ENCODE measurements around the gene SOBP. TPM values are rescaled to one million over a fixed set of nuclear protein-coding genes. Genes with fewer than 3 reads are reported as not detected.
A peak's percentile ranks its signal among the peaks of the same experiment; 100 is the strongest.

SOBP gene
- total RNA-seq, 4 donors from 2014 or later: 3.8 to 32.5 (median 19.4) TPM

DNA sequence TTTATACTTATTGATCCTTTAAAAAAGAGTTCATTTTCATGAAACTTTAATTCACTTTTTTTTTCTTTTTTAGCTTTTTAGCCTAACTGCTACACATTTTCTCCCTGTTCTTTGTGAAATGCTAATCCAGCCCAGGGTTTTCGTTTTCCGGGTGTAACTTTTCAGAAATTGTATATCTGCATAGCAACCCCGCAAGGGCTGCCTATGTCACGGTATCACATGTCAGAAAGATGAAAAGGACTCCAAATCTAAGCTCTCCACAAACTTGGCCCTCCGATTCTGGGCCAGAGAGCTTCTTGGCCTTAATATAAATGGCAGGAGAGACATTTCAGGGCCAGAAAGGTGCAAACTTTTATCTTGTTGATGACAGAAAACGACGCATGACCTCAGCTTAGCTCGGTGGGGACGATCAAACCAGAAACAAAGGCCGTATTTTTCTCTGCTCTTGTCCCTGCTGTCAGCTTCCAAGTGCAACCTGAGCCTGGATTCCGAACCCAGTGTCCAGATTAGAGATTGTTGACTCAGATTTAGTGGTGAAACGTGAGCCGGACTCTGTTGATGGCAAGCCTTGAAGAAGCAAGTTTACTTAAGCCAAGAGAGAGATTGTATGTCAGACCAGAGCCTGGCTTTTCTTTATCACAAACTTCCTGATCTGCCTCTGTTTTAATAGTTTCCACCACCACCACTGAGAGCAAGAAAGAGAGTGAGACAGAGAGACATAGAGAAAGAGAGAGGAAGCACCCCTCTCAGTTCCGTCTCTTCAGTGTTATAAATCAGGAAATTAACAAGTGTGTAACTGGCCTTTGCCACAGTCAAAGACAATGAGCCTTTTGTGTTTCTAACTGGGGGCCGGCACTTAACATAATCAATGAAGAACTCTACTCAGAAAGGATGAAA lies 176.4 kb downstream of the SOBP start:
- Histone ChIP-seq H3K27ac (peak overlapping the region; percentile 79 to 93 (median 88)), H3K4me3 (peak overlapping the region in 3 of 4 donors; percentile 21 to 32 (median 24)), H3K36me3 (no peaks in the 10 kb centered on the region), H3K9me3 (no peaks in the 10 kb centered on the region), H3K27me3 (no peaks in the 10 kb centered on the region), H3K4me1 (peaks cover 64 to 67% of the 10 kb centered on the region in 2 donors)
- ATAC-seq (peak; percentile 65 to 92), DNase-seq (peak; percentile 49 to 78)
- intact Hi-C loops (cut with DNase I; ENCODE audit: low total_unique reads) (no loop called here), in situ Hi-C loops (cut with MboI; ENCODE audit: low sequenced_read_pairs in 4 of 4) (loop anchor here in 2 of 4 donors (25.0 kb wide), 1 partner anchor 179 kb away; the partner anchor contains the start of gene SOBP (in 2 of the 2))
- TF ChIP-seq, protein P1, sequence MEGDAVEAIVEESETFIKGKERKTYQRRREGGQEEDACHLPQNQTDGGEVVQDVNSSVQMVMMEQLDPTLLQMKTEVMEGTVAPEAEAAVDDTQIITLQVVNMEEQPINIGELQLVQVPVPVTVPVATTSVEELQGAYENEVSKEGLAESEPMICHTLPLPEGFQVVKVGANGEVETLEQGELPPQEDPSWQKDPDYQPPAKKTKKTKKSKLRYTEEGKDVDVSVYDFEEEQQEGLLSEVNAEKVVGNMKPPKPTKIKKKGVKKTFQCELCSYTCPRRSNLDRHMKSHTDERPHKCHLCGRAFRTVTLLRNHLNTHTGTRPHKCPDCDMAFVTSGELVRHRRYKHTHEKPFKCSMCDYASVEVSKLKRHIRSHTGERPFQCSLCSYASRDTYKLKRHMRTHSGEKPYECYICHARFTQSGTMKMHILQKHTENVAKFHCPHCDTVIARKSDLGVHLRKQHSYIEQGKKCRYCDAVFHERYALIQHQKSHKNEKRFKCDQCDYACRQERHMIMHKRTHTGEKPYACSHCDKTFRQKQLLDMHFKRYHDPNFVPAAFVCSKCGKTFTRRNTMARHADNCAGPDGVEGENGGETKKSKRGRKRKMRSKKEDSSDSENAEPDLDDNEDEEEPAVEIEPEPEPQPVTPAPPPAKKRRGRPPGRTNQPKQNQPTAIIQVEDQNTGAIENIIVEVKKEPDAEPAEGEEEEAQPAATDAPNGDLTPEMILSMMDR (IDR thresholded peaks at IDR 0.05 in 4 of 5, conservative IDR thresholded peaks at IDR 0.05 in 1 of 5): no peak
- TF ChIP-seq POLR2A (IDR thresholded peaks at IDR 0.05): no peak

DNA sequence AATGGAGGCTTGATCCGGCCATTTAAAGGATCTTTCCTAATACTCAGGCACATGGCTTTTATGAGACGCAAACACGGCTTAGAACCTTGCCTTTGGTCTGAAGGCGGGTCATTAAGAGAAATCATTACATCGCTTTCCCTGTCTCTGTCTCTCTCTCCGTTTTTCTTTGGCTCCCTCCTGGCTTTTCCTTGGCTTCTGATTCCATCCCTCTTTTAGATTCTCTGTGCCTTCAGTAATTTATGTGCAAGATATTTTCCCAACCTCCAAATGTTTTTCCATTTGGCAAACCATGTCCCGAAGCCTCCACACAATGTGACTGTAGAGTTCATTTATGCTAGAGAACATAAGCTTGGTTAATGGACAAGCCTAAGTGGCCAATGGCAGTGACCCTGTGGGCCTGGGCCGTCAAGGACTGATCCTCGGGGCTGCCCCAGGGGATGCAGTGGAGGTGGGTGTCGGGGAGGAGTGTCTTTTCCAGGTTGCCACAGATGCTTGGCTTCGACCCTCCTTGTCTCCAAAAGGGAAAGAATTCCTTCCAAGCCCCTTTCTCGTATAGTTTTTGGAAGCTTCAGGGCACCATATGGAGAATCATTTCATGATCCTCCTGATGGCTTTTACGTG lies 177.2 kb downstream of the SOBP start:
- peaks cover 63 to 71% of the 10 kb centered on the region in 2 donors for H3K4me1 ChIP-seq
- intact Hi-C loops (cut with DNase I; ENCODE audit: low total_unique reads): no loop called here
- in situ Hi-C loops (cut with MboI; ENCODE audit: low sequenced_read_pairs in 4 of 4): loop anchor here in 2 of 4 donors (25.0 kb wide), 1 partner anchor 180 kb away; the partner anchor contains the start of gene SOBP (in 2 of the 2)
- H3K4me3 ChIP-seq: no peak overlapping the region
- DNase-seq (no peak), ATAC-seq (no peak)
- no peaks in the 10 kb centered on the region for H3K36me3 ChIP-seq
- H3K27ac ChIP-seq: peak overlapping the region; percentile 79 to 93 (median 88)
- no peak for TF ChIP-seq POLR2A (IDR thresholded peaks at IDR 0.05)
- TF ChIP-seq, protein P1 (IDR thresholded peaks at IDR 0.05 in 4 of 5, conservative IDR thresholded peaks at IDR 0.05 in 1 of 5): no peak
- no peaks in the 10 kb centered on the region for H3K27me3 ChIP-seq
- no peaks in the 10 kb centered on the region for H3K9me3 ChIP-seq

DNA sequence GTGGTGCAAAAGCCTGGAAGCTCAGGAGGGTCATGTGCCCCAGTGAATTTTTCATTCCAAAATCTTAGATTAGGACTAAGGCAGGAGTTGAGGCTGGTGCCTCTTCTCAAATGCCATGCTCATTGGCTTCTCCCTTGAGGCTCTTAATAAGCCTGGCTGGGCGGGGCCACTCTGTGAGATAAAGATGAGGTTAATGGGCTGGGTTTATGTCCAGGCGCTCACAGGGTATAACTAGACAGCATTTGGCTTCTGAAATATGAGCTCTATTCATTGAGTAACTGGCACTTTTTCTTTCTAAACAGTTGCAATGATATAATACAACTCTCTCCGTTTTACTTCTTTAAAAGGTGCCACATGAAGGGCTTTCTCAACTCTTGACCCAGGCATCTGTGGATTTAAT lies 177.9 kb downstream of the SOBP start:
- intact Hi-C loops (cut with DNase I; ENCODE audit: low total_unique reads): no loop called here

DNA sequence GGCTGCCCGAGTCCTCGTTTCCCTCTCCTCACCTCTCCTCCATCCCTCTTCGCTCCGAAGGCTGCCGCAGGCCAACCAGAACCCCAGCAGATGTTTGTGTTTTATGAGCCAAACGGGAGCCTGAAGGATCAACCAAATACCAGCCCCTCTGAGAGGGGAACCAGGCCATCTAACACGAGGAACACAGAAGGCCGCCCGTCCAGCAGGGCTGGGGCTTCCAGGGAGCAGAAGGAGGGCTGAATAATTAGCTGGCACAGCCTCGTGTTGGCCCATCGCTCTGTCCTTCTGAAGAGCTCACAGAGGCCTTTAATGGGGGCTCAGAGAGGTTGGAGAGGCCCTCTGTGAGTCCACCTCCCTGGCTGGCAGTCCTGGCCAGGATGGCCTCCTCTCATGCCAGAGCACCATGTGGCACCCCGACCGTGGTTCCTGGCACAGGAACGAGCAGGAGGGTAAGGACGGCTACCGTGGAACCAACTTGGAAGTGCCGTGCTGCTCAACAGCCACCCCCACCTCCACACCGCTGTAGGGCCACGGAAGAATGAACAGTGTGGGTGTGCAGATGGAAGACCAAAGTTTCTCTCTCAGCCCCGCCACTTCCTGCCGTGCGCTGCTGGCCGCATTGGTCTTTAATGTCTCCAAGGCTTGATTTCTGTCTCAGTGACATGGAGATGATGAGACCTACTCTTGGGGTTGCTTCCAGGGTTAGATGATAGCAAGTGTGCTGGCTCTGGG lies 179.0 kb downstream of the SOBP start:
- ATAC-seq: no peak
- in situ Hi-C loops (cut with MboI; ENCODE audit: low sequenced_read_pairs in 4 of 4) (loop anchor here in 2 of 4 donors (25.0 kb wide), 1 partner anchor 182 kb away; the partner anchor contains the start of gene SOBP (in 2 of the 2)), intact Hi-C loops (cut with DNase I; ENCODE audit: low total_unique reads) (no loop called here)
- H3K36me3 ChIP-seq: no peaks in the 10 kb centered on the region
- no peak overlapping the region for H3K4me3 ChIP-seq
- H3K27ac ChIP-seq: peak overlapping the region in 1 of 4 donors; percentile 93
- DNase-seq: no peak
- H3K9me3 ChIP-seq: no peaks in the 10 kb centered on the region
- peaks cover 61 to 64% of the 10 kb centered on the region in 2 donors for H3K4me1 ChIP-seq
- TF ChIP-seq, protein P1 (IDR thresholded peaks at IDR 0.05 in 4 of 5, conservative IDR thresholded peaks at IDR 0.05 in 1 of 5): no peak
- no peak for TF ChIP-seq POLR2A (IDR thresholded peaks at IDR 0.05)
- H3K27me3 ChIP-seq: no peaks in the 10 kb centered on the region

More for the DNA sequence above, 177.9 kb downstream of the SOBP start:
- in situ Hi-C loops (cut with MboI; ENCODE audit: low sequenced_read_pairs in 4 of 4): loop anchor here in 2 of 4 donors (25.0 kb wide), 1 partner anchor 180 kb away; the partner anchor contains the start of gene SOBP (in 2 of the 2)
- no peaks in the 10 kb centered on the region for H3K9me3 ChIP-seq
- TF ChIP-seq POLR2A (IDR thresholded peaks at IDR 0.05): no peak
- TF ChIP-seq, protein P1 (IDR thresholded peaks at IDR 0.05 in 4 of 5, conservative IDR thresholded peaks at IDR 0.05 in 1 of 5): no peak
- H3K4me3 ChIP-seq: no peak overlapping the region
- ATAC-seq (peak; percentile 34 to 37), DNase-seq (peak in 1 of 2 donors; percentile 32)
- H3K27me3 ChIP-seq: no peaks in the 10 kb centered on the region
- no peaks in the 10 kb centered on the region for H3K36me3 ChIP-seq
- H3K4me1 ChIP-seq: peaks cover 58 to 69% of the 10 kb centered on the region in 2 donors
- H3K27ac ChIP-seq: peak overlapping the region; percentile 79 to 93 (median 88)

All from gastrocnemius medialis (tissue), 4 donors.